Measurements from ENCODE around the gene STK38.

Gene STK38

DNA sequence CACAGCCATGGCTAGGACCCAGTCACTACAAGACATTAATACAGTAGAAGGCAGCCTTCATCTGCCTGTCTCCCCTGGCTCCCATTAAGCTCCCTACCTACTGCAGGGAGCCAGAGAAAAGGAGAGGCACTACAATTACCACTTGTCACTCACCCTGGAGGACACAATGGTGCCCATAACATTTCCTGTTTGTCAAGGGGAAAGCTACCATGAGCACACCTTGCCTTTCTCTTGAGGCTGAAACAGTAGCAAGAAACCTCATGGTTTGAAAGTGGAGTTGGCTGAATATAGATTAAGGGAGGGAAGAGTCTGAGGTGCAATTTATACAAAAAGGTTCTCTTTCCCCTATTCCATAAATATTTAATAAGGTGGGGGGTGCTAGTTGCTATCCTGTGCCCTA, 27.9 kb downstream of the STK38 start:
- no peak for DNase-seq (ENCODE audit: low spot score)

DNA sequence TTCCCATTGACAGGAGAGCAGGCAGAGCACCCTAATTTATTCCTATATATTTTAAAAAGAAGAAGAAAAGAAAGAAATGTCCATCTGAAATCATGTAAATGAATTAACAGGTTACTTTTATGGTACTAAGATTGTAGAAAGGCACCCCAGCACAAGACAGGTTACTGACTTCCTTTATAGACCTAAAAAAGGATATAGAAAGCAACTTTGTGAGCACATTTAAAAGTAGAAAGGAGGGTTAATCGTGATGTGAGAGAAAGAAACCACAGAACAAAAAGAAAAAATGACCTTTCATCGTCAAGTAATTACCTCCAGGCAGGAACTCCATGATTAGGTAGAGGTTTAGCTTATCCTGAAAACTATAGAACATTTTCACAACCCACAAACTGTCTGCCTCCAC, 29.9 kb downstream of the STK38 start:
- no peak for DNase-seq (ENCODE audit: low spot score)

DNA sequence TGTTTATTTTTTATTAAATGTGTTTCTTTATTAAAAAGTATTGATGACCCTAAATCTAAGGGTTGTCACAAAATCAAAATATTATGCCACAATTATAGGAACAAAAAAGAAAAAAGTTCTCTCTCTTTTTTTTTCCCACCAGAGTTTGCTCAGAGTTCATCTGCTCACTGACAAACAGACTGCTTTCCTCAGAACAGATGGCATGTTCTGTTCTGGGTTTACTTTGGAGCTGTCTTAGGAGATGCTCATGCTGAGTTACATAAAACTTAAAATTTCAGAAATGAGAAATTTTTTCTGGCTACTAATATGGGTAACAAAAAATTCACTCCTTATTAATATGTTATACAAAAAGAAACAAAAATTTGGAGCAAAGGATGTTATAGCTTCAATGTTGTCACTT, 30.3 kb downstream of the STK38 start:
- no peak for DNase-seq (ENCODE audit: low spot score)

DNA sequence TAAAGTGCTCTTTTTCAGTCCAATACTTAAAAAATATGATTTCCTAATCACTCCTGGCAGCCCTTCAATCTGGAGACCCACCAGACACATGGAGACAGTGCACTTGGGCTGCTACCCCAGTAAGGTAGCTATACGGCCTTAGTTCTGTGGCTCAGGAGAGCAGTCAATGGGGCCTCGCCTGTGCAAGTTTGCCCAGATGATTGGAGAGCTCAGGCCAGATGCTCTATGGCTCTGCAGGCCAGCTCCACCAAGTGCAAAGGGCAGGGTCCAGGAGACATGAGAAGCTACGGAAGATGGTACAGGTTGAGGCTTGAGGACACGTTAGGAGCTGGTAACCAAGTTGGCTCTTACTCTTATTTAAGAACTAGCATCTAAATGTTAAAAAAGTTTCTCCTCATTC, 30.7 kb downstream of the STK38 start:
- no peak for DNase-seq (ENCODE audit: low spot score)

DNA sequence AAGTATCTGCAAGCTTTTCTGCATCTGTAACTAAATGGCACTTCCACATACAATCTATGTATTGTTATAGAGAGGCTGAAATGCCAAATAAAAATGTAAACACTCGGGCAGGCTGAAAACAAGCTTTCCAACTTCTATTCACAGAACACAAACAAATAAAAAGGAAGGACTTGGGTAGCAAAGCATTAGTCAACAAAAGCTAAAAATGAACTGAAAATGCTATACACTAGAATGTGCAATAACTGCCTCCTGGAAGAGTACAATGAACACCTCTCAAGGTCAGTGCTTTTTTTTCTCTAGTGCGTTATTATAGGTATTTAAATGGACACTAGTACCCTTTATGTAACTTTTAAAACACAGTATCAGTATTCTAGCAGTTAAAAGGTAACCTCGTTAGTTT, 31.4 kb downstream of the STK38 start:
- DNase-seq (ENCODE audit: low spot score) = no peak

DNA sequence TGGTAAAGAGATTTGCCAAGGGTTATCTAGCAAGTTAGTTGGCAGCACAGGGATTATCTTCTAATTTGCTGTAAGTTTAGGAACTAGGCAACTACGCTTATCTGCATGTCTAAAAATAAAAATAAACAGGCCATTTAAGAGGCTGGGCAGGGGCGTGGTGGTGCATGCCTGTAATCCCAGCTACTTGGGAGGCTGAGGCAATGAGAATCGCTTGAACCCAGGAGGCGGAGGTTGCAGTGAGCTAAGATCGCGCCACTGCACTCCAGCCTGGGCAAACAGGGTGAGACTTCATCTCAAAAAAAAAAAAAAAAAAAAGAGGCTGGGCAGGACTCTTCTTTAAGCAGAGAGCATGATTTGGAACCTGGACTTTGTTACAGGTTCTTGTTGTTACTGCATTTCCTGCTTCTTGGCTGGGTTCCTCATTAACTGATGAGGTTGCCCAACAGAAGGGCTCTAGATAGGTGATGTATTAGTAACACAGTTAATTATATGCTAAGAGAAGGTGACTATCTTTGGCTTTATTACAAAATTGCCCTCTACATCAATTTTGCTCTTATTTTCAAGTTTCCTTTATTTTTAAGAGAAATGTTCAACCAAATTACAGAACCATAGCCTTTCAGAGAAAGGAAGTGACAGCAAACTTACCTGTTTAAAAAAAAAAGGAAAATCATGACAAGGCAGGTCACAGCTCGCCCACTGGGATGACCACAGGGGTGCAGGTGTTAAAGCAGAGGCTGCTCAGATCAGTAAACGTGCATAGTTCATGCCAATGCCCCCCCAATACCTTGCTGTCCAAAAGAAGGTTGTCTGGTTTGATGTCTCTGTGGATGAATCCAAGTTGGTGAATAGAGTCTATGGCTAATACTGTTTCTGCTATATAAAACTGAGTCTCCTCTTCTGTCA, 32.5 kb downstream of the STK38 start:
- DNase-seq (ENCODE audit: low spot score) = no peak

DNA sequence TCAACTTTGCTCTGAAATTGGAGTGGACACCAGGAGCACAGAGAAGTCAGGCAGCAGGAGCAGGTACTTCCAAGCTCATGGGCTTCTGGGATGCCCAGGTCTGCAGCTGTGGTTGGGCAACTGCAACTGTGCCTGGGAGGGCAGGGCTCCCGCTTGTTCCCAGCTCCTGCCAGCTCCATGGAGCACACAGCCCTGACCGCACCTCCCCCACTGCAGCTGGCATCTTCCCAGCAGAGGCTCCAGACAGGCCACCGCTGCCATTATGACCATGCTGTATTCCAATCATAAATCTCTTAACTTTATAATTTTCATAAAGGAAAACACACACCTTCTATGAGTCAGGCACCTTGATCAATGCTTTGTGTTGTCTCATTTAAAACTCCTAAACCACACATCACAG, 36.9 kb downstream of the STK38 start:
- DNase-seq (ENCODE audit: low spot score) = no peak

DNA sequence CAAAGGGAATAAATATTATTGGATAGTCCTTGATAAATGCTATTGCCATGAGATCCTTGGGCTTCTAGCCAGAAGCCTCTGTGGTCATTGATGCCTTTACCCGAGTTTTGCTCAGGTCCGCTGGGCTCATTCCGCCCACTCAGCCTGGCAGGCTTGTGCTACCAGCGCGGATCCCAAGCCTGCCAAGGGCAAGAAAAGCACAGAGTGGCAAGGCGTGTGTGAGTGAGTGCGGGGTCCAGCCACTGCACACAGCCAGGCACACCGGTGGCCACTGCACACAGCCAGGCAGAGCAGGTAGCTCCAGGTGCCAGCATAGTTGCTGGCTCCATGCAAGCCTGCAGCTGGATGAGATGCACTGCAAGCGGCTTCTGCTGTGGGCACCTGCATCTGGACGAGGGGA, 38.7 kb downstream of the STK38 start:
- no peak for DNase-seq (ENCODE audit: low spot score)

DNA sequence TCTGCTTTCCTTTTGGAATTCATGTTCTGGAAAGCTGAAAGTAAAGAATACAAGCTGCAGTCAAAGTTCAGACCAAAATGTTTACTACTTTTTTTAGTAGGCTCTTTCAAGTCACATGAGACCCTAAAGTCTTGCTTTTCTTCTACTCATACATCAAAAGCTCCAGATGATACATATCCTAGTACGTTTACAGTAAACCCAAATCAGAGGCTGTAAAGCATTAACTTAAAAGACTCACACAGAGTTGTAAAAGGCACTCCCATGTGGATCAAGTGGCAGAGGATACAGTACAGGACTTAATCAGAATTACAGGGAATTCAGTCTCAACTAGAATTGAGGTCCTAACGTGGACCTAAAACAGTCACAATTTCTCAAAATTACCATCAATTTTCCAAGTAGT, 40.7 kb downstream of the STK38 start:
- DNase-seq (ENCODE audit: low spot score) = no peak

DNA sequence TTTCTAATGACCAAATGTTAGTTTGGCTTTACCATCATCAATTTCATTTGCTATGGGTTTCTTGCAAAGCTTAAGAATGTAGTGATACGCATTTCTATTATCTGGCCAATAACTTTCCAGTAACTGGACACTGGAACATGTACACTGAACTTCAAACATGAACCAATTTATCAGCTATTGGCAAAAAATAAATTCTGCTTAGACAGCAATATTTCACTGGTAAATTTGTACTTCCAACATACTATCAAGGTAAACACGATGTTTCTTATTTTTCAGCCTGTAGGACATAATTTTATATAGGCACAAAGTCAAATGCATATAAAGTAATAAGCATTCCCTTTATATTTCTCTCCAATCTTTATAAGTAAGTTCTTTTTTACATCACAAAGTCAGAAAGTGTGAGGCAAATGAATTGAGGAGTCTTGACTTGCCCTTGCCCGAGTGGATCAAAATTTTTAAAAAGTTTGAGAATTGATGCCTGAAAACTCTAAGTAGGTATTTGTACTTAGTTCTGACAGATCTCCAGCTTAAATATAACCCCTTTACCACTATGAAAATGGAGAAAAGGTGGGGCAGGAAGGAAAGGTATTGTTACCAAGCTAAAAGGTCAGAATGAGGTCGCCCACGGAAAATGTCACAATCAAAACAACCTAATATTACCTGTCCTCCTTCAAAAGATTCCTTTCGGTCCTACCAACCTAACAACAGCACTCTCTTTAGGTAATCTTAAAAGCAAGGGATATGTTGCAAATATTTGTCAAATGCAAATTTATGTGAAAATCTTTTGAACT, 41.3 kb downstream of the STK38 start:
- no peak for DNase-seq (ENCODE audit: low spot score)

DNA sequence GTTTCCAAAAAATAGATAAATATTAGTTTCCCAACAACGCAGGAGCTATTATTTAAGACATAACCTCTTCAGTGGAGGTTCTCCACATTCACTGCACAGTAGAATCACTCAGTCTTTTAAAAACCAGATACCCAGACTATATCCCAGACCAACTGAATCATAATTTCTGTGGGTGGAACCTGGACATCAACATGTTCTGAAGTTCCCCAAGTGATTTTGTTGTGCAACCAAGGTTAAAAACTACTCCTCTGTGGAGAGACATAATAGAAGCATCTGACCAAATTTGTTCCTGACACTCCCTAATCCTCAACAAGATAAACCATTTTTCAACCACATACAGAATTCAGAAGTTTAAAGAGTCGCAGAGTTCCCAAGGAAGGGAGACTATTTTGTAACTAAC, 42.3 kb downstream of the STK38 start:
- DNase-seq (ENCODE audit: low spot score) = no peak

DNA sequence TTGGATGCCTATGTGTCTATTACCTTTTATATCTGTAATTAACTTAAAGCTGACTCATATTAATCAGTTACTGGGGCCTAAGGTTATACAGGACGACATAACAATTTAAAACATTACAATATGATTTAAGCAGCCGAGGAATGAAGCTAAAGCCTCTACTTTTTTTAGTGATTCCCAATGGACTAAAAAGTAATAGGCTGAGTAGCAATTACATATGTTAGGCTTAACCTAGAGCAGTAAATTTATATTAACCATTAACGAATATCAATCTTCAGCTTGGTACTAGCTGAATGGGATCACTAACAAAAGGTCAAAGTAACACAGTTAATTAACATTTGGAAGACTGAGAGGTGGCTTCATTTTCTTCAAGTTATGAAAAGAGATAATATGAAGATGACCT, 43.1 kb downstream of the STK38 start:
- DNase-seq (ENCODE audit: low spot score) = no peak

DNA sequence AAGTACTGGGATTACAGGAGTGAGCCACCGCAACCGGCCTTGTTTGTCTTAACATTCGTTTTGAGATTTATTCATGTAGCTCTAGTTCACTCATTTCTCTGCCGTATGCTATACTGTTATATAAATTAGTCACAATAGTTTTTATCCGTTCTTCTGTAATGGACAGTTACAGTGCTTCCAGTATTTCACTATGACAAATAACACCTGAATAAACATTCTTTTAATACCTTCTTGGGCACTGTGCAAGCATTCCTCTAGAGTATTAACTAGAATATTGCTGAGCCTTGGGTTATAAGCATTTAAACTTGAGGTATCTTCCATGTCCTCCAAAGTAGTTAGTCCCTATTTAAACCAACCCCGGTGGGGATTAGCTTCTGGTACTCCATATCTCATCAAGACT, 45.6 kb downstream of the STK38 start:
- no peak for DNase-seq (ENCODE audit: low spot score)

DNA sequence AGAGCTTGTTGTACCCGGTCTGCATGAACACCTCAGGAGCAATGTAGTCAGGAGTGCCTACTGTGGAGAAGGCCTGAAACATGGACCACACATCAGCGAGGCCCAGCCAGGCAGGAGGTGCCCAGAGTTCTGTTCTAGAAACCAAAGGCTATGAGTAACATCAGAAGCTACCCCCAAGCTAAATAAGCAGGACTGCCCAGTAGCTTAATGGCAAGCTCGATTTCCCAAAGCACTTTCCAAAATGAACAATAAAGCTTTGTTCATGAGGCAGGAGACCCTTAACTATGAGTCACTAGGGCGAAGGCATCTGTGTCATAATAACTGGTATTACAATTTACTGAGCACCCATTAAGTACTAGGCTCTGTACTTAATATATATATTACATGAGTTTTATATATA, 47.4 kb downstream of the STK38 start:
- DNase-seq (ENCODE audit: low spot score) = no peak

DNA sequence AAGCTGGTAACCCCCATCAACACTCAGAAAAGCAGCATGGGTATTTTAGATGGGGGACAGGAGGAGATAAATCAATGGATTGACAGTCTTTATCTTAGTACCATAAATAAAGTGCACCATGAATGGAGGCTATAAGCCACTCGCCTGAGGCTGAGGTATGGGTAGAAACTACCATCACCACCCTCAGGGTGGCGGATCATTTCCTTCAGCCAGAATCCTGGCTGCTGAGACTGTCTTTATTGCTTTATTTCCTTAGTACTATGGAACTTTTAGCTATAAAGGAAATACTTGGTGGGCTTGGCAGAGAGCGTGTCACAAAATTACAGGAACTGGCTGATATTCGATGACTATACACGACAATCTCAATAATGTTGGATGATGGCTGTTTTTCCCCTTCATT, 52.2 kb downstream of the STK38 start:
- no peak for DNase-seq (ENCODE audit: low spot score)

DNA sequence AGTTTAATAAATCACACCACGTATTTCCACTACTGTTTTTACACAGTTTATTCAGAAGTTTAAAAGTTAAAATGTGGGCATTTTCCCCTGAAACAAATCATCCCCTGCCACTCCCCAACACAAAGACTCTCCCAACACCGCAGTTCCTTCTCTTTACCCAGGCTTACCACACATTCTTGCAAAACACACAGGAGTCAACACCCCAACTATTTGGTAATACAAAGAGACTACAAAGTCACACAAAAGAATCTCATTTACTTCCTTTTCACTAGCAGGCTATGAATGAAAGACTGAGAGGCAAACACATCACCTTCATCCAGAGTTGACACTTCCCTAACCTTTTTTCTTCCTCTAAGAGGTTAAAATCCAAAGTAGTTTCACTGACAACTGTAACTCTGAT, 53.4 kb downstream of the STK38 start:
- DNase-seq (ENCODE audit: low spot score) = no peak

DNA sequence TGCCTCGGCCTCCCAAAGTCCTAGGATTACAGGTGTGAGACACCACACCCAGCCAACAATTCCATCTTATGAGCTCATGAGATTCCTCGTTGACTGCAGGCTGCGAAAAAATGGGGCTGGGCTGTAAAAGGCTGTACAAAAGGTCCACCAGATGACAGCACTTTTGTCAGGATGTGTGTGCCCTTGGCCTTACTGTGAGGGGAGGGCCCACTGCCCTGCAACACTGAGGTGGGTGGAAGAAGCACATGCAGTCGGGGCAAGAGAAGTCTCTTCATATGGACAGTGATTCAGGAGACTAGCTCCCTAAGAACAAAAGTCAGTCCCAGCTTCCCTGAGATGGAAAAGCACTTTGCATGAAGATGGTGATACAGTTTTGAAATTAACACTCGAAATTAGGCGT, 54.0 kb downstream of the STK38 start:
- DNase-seq (ENCODE audit: low spot score) = no peak

DNA sequence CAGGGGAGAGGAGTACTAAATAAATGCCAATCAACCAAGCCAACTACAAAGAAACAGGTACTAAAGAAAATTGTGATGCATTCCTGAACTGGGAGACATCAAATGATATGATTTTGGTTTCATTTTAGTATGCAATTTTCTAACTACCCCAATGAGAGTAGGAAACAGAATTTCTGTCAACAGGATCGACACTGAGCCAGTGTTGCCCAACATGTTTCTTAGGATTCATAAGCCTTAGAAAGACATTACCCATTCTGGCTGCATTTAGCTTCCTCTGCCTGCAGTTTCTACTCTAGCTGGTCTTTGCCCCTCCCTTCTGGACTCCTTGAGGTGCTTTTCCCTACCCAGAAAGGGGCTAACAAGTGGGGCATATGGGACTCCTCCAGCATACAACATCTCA, 54.7 kb downstream of the STK38 start:
- no peak for DNase-seq (ENCODE audit: low spot score)

DNA sequence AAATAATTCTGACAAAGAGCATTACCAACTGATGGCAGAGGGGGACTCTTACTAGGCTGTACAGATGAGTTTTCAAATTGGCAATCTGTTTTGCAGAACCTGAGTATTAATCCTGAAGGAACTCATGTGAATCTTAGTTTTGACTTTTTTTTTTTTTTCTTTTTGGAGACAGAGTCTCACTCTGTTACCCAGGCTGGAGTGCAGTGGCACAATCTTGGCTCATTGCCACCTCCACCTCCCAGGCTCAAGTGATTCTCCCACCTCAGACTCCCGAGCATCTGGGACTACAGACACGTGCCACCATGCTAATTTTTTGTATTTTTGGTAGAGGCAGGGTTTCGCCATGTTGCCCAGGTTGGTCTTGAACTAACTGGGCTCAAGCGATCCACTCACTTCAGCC, 55.2 kb downstream of the STK38 start:
- no peak for DNase-seq (ENCODE audit: low spot score)

DNA sequence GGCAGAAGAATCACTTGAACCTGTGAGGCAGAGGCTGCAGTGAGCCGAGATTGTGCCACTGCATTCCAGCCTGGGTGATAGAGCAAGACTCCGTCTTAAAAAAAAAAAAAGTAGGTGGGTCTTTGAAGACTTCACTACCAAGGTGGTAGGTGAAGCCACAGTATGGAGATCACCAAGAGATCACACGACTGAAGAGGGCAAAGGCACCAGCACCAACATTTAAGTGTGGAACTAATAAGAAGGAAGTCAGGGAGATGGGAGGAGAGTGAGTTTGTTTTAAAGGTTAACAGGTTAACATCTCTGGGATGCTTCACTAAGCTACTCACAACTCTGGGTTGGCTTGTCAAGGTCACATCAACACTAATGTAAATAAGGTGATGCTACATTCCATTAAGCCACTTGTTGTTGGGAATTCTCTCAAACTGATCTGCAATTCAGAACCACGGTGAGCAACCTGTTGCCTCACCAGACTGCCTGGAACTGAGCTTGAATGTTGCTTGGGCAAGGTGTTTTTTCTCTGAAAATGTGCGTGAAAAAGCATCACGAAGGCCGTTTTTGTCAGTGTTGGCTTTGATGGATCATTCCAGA, 55.8 kb downstream of the STK38 start:
- DNase-seq (ENCODE audit: low spot score) = no peak

DNA sequence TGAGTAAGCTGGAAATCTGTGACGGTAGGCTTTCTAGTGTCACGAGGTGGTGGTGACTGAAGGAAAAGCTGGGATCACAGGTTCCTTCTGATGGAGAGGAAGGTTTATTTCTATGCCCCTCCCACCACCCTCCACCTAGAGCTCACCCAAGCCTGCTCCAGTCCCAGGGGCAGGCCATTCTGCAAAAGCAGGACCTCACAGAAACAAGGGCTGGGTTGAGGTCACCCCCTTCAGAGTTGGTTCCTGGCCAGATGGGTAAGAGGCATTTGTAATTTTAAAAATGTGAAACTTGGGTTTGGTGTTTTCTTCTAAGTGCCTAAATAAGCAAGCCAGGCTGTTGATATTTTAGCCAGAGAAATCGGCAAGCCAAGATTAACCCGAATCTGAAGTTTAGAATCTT, 57.9 kb downstream of the STK38 start:
- no peak for DNase-seq (ENCODE audit: low spot score)

DNA sequence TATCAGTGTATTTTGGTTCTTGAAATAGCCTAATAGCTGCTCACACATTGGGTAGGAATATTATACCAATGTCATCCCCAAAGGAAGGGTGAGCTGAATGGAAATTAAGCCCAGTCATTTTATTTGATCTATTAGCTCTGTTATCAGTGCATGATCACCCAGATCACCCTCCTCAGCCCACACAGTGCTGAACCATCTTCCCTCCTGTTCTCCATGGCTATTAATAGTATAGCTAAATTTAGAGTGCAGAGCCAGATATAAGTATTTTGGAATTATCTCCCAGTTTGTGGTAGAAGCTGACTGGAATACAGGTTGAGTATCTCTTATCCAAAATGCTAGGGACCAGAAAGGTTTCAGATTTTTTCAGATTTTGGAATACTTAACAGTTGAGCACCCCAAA, 59.1 kb downstream of the STK38 start:
- no peak for DNase-seq (ENCODE audit: low spot score)

DNA sequence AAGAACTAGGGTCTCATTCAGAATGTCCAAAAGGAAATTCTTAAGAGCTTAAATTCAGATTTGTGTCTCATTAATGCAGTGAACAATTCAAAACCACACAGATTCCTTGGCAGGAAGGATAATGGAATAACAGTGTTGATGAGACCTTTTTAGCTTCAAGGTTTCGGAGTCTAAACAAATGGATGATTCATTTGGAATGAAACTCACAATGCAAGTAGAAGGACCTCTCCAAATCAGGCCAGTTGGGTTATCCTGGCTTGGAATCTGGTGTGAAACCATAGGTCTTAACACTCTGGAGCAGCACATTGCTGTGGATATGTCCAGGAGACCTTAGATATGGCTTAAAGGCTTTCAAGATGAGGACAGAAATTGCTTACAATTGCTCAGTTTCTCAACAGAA, 59.6 kb downstream of the STK38 start:
- no peak for DNase-seq (ENCODE audit: low spot score)

Data from hepatic stellate cell (primary cell).